GM18498 (cell line): ENCODE measurements around the gene VEGFA.

Experiments
- ATAC-seq: cut with Tn5 transposase; IDR thresholded peaks from one replicate; pipeline ENCODE4 v1.9.1; 2021; ENCODE audit warnings: mild to moderate bottlenecking, moderate library complexity; ENCODE audit not compliant: unreplicated experiment

The VEGFA gene

DNA sequence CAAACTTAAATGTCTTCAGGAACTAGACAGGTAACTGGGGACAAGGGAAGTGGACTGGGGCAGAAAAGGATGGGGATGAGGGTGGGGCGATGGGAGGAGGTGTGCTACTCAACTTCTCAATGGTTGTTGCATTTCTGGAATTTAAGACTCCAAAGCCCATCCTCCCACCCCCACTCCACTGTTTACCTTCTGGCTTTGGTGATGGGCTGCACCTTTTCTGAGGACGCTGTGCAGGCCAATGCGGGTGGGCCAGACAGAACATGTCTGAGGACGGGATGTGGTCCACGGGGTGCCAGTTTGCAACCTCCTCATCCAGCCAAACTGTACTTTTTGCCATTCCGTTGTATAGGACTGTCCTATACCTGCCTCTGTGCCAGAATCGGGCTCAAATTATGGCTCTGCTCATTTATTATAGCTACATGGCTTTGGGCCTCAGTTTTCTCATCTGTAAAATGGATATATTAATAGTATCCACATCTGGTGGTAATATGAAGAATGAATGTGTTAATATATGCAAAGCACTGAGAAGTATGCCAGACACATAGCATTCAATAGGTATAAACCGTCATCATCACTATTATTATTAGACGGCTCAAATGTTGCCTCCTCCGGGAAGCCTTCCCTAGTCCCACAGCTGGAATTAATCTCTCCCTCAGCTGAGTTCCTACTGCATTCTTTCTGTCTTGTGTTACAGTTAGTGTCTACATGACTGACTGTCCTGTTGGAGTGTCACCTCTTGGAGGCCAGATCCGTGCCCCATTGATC, 31.0 kb upstream of the VEGFA start:
- ATAC-seq, result no peak

- no peak for ATAC-seq
These were observed 30.3 kb upstream of the VEGFA start for GRCh38 chr6:43739642-43740091.

DNA sequence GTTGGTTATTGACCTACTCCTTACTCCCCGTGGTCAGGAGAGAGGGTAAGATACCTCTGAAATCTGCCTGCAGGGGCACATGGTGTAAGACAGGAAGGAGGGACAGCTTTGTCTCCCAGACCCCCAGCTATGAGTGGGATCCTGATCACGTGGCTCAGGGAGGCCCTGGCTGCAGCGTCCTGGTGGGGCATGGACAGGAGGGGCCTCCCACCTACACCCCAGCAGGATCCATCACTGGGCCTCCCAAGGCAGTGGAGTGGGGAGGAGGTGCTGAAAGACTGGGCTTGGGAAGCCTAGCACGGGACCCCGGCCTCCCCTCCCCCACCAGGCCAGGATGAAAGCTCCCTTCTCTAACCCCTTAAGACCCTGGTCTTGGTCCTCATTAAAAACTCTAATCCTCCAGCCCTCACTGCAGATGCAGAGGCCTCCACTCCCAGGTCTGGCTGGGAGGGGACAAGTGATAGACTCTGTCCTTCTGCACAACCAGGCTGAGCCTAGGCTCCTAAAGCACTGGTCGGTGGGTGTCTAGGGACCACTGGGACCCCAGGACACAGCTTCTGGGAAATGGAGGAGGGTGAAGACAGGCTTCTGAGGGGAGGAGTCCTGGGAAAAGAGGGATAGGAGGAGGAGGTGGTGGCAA, 29.6 kb upstream of the VEGFA start:
- ATAC-seq, result no peak

GRCh38 chr6:43740961-43741764, 28.8 kb upstream of the VEGFA start:
- no peak for ATAC-seq

GRCh38 chr6:43741829-43742228, 28.2 kb upstream of the VEGFA start:
- ATAC-seq, result no peak

DNA sequence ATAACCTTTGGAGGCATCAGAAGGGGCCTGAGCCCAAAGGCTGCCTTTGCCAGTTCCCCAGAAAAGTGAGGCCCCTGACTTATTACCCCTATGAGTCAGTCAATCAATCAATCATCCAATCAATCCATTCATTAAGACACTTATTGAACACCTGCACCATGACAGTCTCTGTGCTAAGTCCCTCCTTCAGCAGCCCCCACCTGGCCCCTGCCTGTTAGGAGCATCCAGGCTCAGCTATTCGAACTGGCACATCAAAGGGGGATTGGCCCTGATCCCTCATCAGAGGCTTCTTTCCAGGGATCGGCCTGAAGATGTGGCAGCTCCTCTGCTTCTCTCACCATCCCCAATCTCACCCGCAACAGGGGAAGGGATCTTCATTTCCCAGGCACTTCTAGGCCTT, 27.7 kb upstream of the VEGFA start:
- ATAC-seq, result no peak

DNA sequence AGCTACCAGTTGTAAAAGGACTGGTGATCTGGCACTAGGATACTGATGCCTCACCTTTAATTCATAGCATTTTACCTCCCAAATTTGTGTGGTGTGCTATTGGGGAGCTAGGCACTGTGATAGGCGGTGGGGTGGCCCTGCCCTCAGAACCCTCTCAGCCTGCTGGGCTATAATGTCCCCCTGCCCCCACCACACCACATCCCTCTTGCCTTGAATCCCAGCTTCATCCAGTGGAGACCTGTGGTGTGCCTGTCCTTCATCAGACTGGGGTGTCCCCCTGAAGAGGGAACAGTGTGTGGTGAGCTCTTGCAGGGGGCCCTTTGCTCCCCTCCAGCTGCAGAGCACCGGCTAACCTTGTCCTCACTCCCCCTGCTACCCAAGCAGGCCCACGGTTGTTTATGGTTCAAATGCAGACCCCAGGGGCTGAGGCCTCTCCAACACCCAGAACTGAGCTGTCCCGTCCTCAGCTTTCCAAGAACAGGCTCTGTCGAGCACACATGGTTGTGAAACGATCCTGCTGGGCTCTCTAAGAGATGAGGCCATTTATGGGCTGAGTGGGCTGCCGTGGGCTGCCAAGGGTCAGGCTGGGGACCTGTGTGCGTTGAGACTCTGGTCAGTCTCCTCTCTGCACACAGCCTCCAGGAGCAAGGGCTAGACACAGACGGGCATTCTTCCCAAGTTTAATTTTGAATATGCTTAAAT, 26.9 kb upstream of the VEGFA start:
- no peak for ATAC-seq

DNA sequence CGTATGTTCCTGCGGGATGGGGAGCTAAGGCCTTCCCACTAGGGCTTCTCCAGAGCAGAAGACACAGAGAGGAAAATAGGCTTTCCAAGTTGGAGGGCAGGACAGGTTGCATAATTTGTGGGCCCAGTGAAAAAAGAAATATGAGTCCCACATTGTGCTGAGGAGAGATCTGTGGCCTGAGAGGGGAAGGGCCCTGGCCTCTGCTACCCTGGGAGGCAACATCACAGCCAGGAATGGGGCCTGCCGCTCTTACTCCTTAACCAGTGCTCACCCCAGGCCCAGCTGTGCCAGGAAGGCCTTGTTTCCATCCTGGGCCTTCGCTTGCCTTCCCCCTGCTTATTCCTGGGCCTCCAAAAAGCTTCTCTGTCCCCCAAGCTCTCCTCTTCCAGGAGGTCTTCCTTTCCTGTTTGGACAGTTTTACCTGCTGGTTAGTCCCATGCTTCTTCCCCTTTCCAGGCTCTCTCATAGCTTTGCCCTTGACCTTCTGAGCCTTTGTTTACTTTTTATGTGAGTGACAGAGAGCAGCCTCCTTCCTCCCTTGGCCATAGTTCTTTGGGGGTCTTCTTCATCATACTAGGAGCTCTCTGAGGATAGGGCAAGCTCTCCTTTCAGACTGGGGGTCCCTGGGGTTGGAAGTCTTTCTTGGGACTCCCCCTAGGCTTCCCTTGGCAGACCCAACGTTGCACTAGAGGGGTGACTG, 26.2 kb upstream of the VEGFA start:
- no peak for ATAC-seq

DNA sequence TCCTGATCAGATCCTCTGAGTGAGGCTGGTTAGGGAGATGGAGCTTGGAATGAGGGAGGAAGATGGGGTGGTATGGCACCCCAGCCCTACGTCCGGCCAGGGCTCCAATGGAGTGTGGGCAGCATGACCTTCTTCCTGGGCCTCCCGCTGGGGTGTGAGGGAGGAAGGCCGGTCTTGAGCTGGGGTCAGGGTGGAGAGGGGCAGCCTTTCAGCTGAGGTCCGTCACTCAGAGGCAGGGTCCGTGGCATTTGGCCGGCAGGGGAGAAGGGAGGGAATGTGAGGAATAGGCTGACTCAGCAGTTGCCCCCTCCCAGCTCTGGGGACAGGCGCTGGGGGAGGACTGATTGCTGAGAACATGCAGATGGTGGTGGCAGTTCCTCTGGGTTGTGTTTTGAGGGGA, 25.5 kb upstream of the VEGFA start:
- no peak for ATAC-seq

GRCh38 chr6:43744931-43745727, 24.9 kb upstream of the VEGFA start:
- ATAC-seq, result no peak

GRCh38 chr6:43746071-43746470, 23.9 kb upstream of the VEGFA start:
- no peak for ATAC-seq

DNA sequence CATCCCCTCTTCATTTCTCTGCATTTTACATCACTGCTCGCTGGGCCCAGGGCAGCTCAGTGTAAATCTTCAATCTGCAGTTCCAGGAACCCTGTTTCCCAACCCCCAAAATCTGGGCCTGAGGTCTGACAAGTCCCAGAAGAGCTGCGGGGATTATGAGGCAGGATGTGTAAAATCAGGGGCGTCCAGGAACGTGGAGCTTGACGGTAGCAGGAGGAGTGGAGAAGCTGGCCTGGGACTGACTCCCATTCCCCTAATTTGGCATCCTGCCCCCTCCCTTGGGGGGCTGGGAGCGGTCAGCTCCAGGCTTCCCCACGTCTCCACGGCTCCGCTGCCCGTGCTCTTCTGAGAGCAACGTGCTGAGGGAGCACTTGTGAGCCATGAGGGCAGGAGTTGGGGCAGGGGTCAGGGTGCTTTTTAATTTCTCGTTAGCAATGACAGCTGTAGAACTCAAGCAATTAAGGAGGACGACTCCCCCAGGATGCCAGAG, 23.4 kb upstream of the VEGFA start:
- no peak for ATAC-seq

GRCh38 chr6:43747784-43748183, 22.2 kb upstream of the VEGFA start:
- ATAC-seq, result no peak

DNA sequence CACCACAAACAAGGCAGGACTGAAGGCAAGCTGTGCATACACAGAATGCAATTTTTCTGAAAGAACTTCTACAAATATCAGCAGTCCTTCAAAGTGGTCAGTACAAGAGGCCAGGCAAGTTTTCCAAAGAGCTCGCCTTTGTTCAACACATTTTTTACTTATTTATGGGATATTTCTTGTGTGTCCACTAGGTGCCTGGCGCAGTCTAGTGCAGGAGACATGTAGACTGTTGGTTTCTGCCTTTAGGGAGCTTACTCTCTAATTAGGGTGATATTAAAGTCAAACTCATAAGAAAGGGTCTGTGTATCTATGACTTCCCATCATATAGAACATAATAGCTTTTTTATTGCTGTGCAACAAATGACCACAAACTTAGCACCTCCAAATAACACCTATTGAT, 21.2 kb upstream of the VEGFA start:
- ATAC-seq, result no peak

- no peak for ATAC-seq
These were observed 20.6 kb upstream of the VEGFA start for GRCh38 chr6:43749461-43749860.

GRCh38 chr6:43750622-43751021, 19.4 kb upstream of the VEGFA start:
- ATAC-seq, result no peak

DNA sequence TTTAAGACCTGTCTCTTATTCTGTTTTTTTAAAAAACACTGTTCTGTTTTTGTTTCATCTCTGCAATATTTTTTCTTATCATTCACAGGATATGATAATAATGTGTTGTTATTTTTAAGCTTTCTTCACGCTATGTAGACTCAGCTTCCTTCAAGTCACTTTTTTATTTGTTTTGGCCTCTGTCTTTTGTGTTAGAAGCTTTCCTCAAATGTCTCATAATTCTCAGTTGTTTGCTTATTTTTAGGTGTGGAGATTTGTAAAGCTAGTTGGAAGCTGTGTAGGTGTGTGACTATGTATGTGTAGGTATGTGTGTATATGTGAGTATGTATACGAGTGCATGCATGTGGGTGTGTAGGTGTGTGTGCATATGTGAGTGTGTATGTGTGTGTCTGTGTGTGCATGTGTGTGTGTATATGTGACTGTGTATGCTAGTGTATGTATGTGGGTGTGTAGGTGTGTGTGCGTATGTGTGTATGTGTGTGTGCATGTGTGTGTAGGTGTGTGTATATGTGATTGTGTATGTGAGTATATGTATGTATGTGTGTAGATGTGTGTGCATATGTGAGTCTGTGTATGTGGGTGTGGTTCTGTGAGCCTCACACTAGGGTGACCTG, 16.3 kb upstream of the VEGFA start:
- no peak for ATAC-seq

- no peak for ATAC-seq
These were observed 11.9 kb upstream of the VEGFA start for GRCh38 chr6:43757966-43758616.

- ATAC-seq, result no peak
These were observed 11.4 kb upstream of the VEGFA start for GRCh38 chr6:43758617-43759050.
